ENCODE results near the gene CCL25. TPM values are rescaled to one million over a fixed set of nuclear protein-coding genes. Genes with fewer than 3 reads are reported as not detected.

The CCL25 gene
- total and polyA plus RNA-seq, 9 of the 15 experiments (the other 6 are each of a cell fraction or from before 2014, with no cell fraction given) = 0.15 TPM; not detected in 8

DNA sequence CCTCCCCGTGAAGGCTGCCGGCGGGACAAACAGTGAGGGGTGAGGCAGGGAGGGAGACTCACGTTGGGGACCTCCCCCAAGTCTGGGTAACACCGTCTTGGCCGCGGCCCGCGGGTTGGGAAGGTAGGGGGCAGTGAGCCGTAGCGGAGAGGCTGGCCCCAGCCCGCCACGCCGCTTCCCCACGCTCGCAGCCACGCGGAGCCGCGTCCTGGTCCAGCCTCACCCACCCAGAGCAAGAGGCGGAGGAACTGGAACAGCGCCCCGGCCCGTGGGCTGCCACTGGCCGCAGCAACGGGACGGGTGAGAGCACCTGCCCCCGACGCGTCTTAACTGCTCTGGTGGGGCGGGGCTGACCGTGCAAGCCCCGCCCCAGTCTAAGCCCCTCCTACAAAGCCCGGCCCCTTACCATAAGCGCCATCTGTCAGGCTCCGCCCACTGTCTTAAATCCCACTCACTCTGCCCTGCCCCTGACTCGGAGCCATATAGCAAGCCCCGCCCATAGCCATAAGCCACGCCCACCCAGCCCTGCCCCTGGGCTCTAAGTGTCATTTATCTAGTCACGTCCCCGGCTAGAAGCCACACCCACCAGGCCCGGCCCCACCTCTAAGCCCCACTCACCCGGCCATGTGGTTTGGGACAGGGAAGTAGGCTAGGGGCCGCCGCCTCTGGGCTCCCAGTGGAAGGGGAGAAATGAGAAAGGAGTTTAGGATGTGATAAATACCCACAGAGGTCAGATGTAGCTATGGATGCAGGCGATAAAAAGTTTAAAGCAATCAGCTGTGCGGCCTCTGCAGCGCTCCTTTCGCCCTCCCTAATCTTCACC lies 2.1 kb upstream of the CCL25 start (continued):
- TF ChIP-seq MBD2 (IDR thresholded peaks at IDR 0.05; ENCODE audit: borderline replicate concordance, low read depth) (0 out of 2 replicates have a peak, but pooled peaks have one; percentile 31), ESRRA (IDR thresholded peaks at IDR 0.05; ENCODE audit: borderline replicate concordance, low read depth) (peak; percentile 57), MYC (IDR thresholded peaks at IDR 0.05; ENCODE audit: low read depth, low read length) (peak; percentile 96), MYC (CRISPR knock-in tag; IDR thresholded peaks at IDR 0.05; ENCODE audit: borderline replicate concordance, low read depth) (0 out of 2 replicates have a peak, but pooled peaks have one; percentile 33), ZFX (CRISPR knock-in tag; IDR thresholded peaks at IDR 0.05) (peak; percentile 87), TCF3 (CRISPR knock-in tag; IDR thresholded peaks at IDR 0.05) (peak; percentile 52), PCBP1 (IDR thresholded peaks at IDR 0.05; ENCODE audit: low read depth, low read length, poor library complexity, severe bottlenecking) (peak; percentile 74), KDM5B (IDR thresholded peaks at IDR 0.05; ENCODE audit: insufficient replicate concordance, low read depth, low read length) (peak; percentile 89), POLR2AphosphoS5 (IDR thresholded peaks at IDR 0.05; ENCODE audit: control insufficient read depth, insufficient read depth, low read depth, low read length) (peak; percentile 56; the same call in 1 of the 2 replicates), POLR2B (IDR thresholded peaks at IDR 0.05; ENCODE audit: low read depth, partially characterized antibody) (peak; percentile 84), KDM1A (IDR thresholded peaks at IDR 0.05) (no peak), CXXC5 (CRISPR knock-in tag; IDR thresholded peaks at IDR 0.05) (peak; percentile 71), TBP (optimal IDR thresholded peaks at IDR 0.05; ENCODE audit: low read depth, low read length) (peak; percentile 85), SMARCB1 (IDR thresholded peaks at IDR 0.05; ENCODE audit: insufficient read length, low read depth) (no peak)
- TF ChIP-seq, protein P1, sequence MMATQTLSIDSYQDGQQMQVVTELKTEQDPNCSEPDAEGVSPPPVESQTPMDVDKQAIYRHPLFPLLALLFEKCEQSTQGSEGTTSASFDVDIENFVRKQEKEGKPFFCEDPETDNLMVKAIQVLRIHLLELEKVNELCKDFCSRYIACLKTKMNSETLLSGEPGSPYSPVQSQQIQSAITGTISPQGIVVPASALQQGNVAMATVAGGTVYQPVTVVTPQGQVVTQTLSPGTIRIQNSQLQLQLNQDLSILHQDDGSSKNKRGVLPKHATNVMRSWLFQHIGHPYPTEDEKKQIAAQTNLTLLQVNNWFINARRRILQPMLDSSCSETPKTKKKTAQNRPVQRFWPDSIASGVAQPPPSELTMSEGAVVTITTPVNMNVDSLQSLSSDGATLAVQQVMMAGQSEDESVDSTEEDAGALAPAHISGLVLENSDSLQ (IDR thresholded peaks at IDR 0.05) = peak; percentile 98
- TF ChIP-seq, protein P2, sequence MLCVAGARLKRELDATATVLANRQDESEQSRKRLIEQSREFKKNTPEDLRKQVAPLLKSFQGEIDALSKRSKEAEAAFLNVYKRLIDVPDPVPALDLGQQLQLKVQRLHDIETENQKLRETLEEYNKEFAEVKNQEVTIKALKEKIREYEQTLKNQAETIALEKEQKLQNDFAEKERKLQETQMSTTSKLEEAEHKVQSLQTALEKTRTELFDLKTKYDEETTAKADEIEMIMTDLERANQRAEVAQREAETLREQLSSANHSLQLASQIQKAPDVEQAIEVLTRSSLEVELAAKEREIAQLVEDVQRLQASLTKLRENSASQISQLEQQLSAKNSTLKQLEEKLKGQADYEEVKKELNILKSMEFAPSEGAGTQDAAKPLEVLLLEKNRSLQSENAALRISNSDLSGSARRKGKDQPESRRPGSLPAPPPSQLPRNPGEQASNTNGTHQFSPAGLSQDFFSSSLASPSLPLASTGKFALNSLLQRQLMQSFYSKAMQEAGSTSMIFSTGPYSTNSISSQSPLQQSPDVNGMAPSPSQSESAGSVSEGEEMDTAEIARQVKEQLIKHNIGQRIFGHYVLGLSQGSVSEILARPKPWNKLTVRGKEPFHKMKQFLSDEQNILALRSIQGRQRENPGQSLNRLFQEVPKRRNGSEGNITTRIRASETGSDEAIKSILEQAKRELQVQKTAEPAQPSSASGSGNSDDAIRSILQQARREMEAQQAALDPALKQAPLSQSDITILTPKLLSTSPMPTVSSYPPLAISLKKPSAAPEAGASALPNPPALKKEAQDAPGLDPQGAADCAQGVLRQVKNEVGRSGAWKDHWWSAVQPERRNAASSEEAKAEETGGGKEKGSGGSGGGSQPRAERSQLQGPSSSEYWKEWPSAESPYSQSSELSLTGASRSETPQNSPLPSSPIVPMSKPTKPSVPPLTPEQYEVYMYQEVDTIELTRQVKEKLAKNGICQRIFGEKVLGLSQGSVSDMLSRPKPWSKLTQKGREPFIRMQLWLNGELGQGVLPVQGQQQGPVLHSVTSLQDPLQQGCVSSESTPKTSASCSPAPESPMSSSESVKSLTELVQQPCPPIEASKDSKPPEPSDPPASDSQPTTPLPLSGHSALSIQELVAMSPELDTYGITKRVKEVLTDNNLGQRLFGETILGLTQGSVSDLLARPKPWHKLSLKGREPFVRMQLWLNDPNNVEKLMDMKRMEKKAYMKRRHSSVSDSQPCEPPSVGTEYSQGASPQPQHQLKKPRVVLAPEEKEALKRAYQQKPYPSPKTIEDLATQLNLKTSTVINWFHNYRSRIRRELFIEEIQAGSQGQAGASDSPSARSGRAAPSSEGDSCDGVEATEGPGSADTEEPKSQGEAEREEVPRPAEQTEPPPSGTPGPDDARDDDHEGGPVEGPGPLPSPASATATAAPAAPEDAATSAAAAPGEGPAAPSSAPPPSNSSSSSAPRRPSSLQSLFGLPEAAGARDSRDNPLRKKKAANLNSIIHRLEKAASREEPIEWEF (CRISPR knock-in tag; IDR thresholded peaks at IDR 0.05) = no peak
- TF ChIP-seq, protein P3, sequence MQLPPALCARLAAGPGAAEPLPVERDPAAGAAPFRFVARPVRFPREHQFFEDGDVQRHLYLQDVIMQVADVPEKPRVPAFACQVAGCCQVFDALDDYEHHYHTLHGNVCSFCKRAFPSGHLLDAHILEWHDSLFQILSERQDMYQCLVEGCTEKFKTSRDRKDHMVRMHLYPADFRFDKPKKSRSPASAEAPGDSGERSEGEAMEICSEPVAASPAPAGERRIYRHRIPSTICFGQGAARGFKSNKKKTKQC (CRISPR knock-in tag; IDR thresholded peaks at IDR 0.05) = peak; percentile 24; the same call in 1 of the 2 replicates
- TF ChIP-seq, protein P4, sequence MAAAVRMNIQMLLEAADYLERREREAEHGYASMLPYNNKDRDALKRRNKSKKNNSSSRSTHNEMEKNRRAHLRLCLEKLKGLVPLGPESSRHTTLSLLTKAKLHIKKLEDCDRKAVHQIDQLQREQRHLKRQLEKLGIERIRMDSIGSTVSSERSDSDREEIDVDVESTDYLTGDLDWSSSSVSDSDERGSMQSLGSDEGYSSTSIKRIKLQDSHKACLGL (CRISPR knock-in tag; IDR thresholded peaks at IDR 0.05; ENCODE audit: borderline replicate concordance, poor library complexity, severe bottlenecking) = peak; percentile 52
